ENCODE results near the gene PSMD2. TPM values are rescaled to one million over a fixed set of nuclear protein-coding genes. Genes with fewer than 3 reads are reported as not detected.

PSMD2 gene
- total RNA-seq, 4 donors from 2014 or later = 136 to 320 (median 244) TPM

DNA sequence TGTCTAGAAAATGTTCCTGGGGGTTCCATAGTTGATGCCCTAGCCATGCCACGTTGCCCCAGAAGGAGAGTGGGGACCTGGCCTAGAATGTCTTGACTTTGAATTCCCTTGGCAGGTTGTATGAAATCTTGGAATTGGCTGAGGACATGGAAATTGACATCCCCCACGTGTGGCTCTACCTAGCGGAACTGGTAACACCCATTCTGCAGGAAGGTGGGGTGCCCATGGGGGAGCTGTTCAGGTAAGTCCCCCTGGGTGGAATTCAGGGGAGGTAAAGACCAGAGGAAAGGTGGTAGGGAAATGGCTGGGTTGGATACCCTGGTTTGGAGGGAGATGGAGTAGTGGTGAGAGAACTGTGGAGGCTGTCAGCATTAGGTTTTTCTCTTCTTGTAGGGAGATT lies 29.5 kb downstream of the PSMD2 start:
- H3K36me3 ChIP-seq = peaks cover 98 to 100% of the 10 kb centered on the region in 2 donors
- WGBS, 2 donors = 46 to 54% methylated on average over 3 of the region's 3 CpGs
- H3K27me3 ChIP-seq = no peaks in the 10 kb centered on the region
- DNase-seq = no peak
- H3K4me1 ChIP-seq = no peaks in the 10 kb centered on the region
- no peaks in the 10 kb centered on the region for H3K9me3 ChIP-seq
- H3K4me3 ChIP-seq (replicated peaks in 1 of 3) = no peak overlapping the region
- TF ChIP-seq POLR2A (IDR thresholded peaks at IDR 0.05) = no peak
- TF ChIP-seq CTCF (IDR thresholded peaks at IDR 0.05) = no peak
- intact Hi-C loops (cut with DNase I) = no loop called here
- no peak overlapping the region for H3K27ac ChIP-seq

DNA sequence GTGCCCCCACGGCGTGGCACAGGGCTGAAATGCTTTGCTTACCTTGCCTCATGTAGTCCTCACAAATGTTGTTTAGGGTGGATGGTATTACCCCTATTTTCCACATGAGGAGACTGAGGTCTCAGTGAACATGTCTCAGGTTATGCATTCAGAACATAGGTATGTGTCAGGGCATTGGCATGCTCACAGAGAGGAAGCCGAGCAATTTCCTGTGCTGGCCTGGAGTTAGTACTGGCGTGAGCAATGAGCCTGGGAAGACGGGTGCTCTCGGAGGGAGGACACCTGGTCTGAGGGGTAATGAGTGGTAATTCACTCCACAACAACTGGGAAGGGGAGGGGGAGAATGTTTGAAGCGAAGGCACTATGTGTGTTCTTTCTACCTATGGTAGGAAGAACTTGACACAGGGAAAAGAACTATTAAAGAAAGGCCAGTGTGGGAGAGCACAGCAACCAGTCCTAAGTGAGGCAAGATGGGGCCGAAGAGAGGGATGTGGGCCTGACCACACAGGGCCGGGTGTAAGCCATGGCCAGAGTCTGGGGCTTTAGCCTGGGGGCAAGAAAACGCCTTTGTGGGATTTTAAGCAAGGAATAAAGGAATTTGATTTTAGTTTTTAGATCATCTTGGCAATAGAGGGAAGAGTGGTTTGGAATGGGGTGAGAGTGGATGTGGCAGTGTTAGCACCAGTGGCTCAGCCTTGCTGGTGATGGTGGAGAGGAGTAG lies 33.5 kb downstream of the PSMD2 start:
- intact Hi-C loops (cut with DNase I) = no loop called here
- Histone ChIP-seq H3K4me3 (replicated peaks in 1 of 3) (no peak overlapping the region), H3K9me3 (no peaks in the 10 kb centered on the region), H3K36me3 (peaks cover 73 to 77% of the 10 kb centered on the region in 2 donors), H3K27ac (peak overlapping the region in 1 of 3 donors; percentile 35), H3K27me3 (no peaks in the 10 kb centered on the region), H3K4me1 (peaks cover 13% of the 10 kb centered on the region in 2 donors)
- no peak for DNase-seq
- WGBS, 2 donors = 87 to 89% methylated on average over 10 of the region's 10 CpGs
- TF ChIP-seq POLR2A (IDR thresholded peaks at IDR 0.05) = no peak

- no peak for TF ChIP-seq POLR2A (IDR thresholded peaks at IDR 0.05)
- no peak for TF ChIP-seq CTCF (IDR thresholded peaks at IDR 0.05)
- Histone ChIP-seq H3K4me1 (peaks cover 19% of the 10 kb centered on the region in 2 donors), H3K27ac (no peak overlapping the region), H3K9me3 (no peaks in the 10 kb centered on the region), H3K36me3 (peaks cover 66 to 70% of the 10 kb centered on the region in 2 donors), H3K27me3 (no peaks in the 10 kb centered on the region), H3K4me3 (replicated peaks in 1 of 3) (no peak overlapping the region)
- WGBS, 2 donors = 86 to 89% methylated on average over 6 of the region's 6 CpGs
- DNase-seq = no peak
- intact Hi-C loops (cut with DNase I) = no loop called here
These were observed 34.1 kb downstream of the PSMD2 start for GRCh38 chr3:184333190-184333589.

GRCh38 chr3:184333700-184334099 lies 34.7 kb downstream of the PSMD2 start:
- Histone ChIP-seq H3K36me3 (peaks cover 61 to 65% of the 10 kb centered on the region in 2 donors), H3K4me1 (peaks cover 19 to 20% of the 10 kb centered on the region in 2 donors), H3K4me3 (replicated peaks in 1 of 3) (no peak overlapping the region), H3K27me3 (no peaks in the 10 kb centered on the region), H3K27ac (no peak overlapping the region), H3K9me3 (no peaks in the 10 kb centered on the region)
- 82 to 87% methylated on average over 3 of the region's 3 CpGs for WGBS, 2 donors
- intact Hi-C loops (cut with DNase I) = no loop called here
- no peak for DNase-seq
- no peak for TF ChIP-seq POLR2A (IDR thresholded peaks at IDR 0.05)
- TF ChIP-seq CTCF (IDR thresholded peaks at IDR 0.05) = no peak

DNA sequence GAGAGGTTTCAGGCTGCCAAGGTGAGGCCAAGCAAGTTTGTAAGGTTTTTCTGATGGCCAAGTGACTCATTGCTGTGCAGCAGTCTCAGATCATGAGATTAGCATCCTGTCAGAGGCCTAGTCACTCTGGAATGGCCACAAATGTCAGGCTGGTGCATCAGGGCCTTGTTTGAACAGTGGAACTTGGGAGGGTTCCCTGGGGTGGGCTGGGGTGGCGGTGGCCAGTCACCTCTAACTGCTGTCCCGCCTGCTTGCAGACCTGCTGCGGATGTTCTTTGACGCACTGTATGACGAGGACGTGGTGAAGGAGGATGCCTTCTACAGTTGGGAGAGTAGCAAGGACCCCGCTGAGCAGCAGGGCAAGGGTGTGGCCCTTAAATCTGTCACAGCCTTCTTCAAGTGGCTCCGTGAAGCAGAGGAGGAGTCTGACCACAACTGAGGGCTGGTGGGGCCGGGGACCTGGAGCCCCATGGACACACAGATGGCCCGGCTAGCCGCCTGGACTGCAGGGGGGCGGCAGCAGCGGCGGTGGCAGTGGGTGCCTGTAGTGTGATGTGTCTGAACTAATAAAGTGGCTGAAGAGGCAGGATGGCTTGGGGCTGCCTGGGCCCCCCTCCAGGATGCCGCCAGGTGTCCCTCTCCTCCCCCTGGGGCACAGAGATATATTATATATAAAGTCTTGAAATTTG lies 35.6 kb downstream of the PSMD2 start:
- WGBS, 2 donors = 87 to 92% methylated on average over 15 of the region's 15 CpGs
- H3K9me3 ChIP-seq = no peaks in the 10 kb centered on the region
- no peak for TF ChIP-seq CTCF (IDR thresholded peaks at IDR 0.05)
- no peak for TF ChIP-seq POLR2A (IDR thresholded peaks at IDR 0.05)
- H3K27me3 ChIP-seq = no peaks in the 10 kb centered on the region
- peaks cover 52 to 56% of the 10 kb centered on the region in 2 donors for H3K36me3 ChIP-seq
- no peak overlapping the region for H3K4me3 ChIP-seq (replicated peaks in 1 of 3)
- H3K4me1 ChIP-seq = peaks cover 24 to 25% of the 10 kb centered on the region in 2 donors
- intact Hi-C loops (cut with DNase I) = no loop called here
- H3K27ac ChIP-seq = peak overlapping the region in 2 of 3 donors; percentile 91 to 96
- peak in 1 of 2 donors; percentile 8 for DNase-seq

Measured in thyroid gland (tissue), 4 donors.